Brain pericyte (primary cell): ENCODE data around the gene MICB.
"Not testable (repeated sequence)": the region's sequence is repeated elsewhere in the genome, so short reads cannot be mapped to it uniquely, and the experiment has no call there.

ENCODE experiments used
- DNase-seq: peaks from one replicate; pipeline ENCODE4 v3.0.0-alpha.2; 2012; ENCODE audit warnings: low read depth, low spot score

Gene MICB

DNA sequence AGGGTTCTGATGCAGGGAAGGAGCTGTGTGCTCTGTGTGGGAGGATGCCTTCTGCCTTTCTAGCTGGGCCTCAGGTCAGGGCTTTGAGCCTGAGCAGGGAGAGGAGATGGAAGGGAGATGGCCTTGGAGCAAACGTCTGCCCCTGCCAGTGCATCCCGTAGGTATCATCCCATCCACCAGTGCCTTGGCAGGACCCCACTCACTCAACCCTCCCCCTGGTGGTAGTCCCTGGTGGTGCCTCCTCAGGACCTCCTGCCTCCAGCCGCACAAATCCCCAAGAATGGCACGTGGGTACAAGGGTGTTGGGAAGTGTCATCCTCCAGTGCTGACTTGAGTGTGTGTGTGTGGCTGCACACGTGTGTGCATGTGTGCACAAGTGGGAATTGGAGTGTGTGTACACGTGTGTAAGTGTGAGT, 23.1 kb upstream of the MICB start:
- no peak for DNase-seq

DNA sequence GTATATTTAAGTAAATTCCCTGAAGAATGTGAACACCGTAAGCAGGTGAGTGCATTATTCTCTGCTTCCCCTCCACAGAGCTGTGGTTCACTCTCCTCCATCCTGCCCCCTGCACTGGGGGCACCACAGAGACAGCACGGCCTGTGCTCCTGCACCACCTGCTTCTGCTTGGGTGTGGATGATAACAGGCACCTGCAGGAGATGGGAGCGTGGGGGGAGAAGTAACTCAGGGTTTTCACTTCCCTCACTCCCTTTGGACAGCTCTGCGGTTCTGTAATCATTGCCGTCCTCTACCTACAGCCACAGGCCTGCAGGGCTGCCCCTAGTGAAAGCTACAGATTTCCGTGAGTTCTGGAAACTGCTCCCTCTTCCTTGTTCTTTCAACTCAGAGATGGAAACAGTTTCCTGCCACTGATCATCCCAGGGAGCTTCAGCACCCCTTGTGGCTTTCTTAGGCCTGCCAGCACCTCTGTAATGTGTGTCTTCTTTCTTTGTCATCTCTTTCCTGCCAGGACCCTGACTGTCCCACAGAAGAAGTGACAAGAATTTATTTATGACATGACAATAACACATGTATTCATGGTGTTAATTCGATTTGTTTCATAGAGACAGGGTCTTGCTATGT, 21.3 kb upstream of the MICB start:
- no peak for DNase-seq

- DNase-seq = no peak
Observed at GRCh38 chr6:31477521-31477920, 20.4 kb upstream of the MICB start.

DNA sequence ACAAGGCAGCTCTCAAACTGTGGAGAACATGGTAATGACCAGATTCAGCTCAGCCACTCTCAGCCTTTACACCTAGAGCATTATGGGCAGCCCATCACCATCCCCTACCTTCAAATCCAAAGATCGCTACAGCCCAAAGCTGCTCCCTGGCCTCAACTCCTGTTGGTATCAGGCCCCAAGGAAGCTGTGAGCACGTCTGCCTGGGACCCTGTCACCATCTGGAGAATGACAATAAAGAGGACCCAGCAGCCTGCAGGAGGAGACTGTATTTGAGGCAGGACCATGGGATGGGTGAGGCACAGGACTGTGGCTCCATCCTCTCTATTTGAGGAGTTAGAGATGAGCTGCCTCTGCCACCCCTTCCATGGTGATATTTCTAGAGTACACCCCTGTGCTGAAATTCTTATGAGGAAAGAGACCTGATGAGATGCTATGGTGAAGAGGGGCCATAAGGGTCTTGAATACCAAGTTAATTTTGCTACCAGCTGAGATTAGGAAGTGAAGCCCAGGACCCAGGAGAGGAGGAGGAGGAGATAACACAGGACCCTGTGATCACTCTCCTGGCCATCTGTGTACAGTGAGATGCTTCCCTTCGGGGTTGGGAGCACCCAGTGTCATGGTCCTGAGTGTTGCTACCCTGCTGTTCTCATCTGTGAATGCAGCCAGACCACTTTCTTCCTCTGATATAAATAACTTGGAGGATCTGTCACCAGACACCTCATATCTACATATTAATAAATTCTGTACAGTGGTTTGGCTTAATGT, 19.6 kb upstream of the MICB start:
- no peak for DNase-seq

DNA sequence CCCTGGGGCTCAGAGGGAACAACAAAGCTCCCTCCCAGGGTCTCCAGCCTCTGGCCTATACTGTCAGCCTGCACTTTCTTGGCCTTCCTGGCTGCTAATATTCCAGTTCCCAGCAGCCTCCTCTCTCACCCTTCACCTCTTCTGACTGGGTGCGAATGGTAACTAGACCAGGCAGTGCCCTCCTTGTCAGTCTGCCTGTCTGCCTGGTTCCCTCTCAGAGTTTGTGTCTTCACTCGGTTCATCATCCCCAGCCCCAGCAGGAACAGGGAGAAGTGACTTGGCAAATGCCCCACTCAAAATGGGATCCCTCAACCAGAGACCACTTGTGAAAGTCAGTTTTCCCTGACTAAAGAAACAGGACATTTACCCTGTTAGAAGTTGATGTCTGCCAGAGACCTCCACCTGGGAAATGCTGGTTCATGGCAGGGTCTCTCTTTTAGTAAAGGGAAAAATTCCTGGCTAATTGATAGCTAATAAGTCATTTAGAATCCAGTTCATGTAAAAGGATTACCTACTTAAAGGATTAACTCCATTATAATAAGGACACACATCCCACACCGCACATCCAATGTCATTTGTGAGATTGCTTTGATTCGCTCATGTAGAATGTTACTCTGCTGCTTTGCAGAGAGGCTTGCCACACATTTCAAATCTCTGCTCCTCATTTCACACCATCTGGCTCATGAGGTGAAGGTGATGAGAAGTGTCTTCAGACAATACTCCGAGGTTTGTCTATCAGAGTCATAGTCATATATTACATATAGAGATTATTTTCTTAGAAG, 18.6 kb upstream of the MICB start:
- no peak for DNase-seq

DNA sequence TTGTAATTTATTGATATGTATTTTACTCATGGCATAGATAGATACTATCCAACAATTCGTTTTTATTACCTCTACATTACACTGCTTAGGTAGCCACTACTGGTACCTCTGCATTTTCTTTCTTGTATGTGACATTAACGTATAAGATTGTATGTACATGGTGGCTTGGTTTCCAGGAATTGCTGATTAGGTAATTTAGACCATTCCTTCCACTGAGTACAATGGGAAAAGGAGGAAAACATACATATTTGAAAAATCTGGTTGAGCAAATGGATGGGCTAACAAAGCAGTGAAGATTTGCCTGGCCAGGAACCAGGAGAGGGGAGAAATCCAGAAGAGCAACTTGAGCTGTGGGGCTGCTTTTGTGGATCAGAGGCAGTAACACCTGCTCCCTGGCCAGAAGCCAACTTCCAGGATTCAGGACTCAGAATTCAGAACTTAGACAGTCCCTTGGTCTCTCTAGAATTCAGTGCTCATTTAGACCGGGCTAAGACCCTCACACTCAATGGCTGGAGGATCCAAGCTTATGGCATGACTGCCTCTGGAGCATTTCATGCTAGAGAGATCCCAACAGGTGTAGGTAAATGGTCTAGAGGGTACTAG, 17.9 kb upstream of the MICB start:
- no peak for DNase-seq

GRCh38 chr6:31480574-31480973, 17.4 kb upstream of the MICB start:
- no peak for DNase-seq

GRCh38 chr6:31483392-31483791, 14.6 kb upstream of the MICB start:
- DNase-seq = no peak

GRCh38 chr6:31485055-31485454, 12.9 kb upstream of the MICB start:
- DNase-seq = no peak

DNA sequence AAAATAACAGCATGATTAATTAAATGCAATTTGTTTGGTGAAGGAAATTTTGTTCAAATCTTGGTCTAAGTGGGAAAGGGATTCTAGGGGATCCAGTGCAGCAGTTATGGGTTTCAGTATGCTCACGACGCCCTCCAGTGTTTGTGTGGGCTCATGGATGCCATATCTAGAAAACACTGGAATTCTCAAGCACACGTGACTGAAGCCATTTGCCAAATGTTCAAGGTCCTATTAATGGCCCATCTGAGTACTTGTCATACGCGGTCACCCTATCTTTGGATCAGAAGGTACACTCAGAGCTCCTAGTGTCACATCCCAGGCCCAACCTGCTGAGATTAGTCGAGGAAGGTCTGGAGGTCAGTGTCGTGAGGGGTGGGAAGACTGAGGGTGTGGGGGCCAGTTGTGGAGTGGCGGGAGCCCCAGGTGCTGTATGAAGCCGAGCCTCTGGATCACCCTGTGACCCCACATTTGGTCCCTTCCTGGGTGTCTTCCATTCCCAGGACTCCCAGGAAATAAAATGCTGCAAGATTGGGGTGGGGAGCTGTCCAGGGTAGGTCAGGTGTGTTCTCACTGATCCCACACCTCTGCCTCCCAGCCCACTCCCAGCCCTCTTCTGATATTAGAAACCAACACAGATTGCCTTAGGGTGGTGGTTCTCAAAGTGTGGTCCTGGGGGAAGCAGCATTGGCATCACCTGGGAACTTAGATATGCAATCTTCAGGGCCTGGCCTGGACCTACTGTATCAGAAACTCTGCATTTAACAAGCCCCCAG, 11.7 kb upstream of the MICB start:
- DNase-seq = not testable (repeated sequence)

GRCh38 chr6:31487674-31488073, 10.3 kb upstream of the MICB start:
- not testable (repeated sequence) for DNase-seq

DNA sequence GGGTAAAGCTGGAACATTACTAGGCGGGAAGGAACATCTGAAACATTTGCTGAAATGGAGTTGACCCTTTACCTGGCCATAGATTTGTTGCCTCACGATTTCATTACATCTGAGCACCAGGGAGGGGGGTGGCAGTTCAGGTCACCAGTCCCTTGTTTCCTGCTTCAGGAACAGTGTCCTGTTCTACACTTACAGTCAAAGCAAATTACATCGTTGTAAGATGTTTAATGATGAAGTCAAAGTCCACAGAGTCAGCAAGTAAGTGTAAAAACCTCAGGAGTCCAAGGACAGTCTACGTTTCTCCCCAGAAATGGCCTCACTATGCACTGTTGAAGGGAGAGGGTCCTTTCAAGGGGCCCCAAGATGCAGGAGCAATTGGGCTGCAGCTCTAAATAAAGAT, 8.9 kb upstream of the MICB start:
- DNase-seq = no peak

DNA sequence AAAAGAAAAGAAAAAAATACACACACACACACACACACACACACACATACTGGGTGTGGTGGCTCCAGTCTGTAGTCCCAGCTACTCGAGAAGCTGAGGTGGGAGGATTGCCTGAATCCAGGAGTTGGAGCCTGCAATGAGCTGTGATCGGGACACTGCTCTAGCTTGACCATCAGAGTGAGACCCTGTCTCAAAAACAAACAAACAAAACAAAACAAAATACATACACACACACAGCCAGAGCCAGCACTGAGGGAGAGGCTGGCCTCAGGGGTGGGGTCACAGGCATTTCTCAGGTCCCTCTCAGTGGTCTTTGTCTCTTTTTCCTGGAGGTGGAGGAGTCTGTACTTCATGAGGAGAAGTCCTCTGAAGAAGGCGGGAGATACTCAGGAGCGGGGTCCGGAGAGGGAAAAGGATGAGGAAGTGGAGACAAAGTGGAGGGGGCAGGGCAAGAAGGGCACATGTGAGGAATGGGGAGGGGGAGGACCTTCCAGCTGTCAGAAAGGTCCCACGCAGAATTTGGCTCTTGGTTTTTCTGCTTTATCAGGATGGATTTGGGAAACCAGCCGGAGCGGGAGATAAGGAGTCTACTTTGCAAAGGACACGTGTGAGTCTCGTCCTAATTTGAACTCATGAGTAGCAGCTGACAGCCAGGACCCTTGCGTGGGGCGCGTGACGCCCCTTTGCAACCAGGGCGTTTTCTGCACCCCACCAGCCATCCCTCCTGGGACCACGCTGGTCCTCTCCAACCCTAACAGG, 7.7 kb upstream of the MICB start:
- DNase-seq = no peak

GRCh38 chr6:31493550-31493874, 4.4 kb upstream of the MICB start:
- not testable (repeated sequence) for DNase-seq

GRCh38 chr6:31493875-31494694, 3.9 kb upstream of the MICB start:
- no peak for DNase-seq

DNA sequence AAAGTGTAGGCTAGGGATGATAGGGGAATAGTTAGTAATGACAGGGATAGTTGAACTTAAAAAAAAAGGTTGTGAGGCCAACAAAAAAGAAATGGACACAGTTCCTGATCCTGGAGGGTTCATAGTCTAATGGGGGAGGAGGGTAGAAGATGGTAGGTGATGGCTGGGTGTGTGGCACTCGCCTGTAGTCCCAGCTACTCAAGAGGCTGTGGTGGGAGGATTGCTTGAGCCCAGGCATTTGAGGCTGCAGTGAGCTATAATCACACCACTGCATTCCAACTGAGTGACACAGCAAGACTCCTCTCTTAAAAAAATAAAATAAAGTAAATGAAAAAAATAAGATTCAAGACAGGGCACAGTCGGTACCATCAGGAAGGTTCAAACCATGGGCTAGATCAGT, 2.4 kb upstream of the MICB start:
- no peak for DNase-seq

- not testable (repeated sequence) for DNase-seq
Observed at GRCh38 chr6:31496826-31497225, 1.1 kb upstream of the MICB start.

- no peak for DNase-seq
Observed at GRCh38 chr6:31498748-31499147, 803 bp downstream of the MICB start.

GRCh38 chr6:31499648-31500047, 1.7 kb downstream of the MICB start:
- not testable (repeated sequence) for DNase-seq

DNA sequence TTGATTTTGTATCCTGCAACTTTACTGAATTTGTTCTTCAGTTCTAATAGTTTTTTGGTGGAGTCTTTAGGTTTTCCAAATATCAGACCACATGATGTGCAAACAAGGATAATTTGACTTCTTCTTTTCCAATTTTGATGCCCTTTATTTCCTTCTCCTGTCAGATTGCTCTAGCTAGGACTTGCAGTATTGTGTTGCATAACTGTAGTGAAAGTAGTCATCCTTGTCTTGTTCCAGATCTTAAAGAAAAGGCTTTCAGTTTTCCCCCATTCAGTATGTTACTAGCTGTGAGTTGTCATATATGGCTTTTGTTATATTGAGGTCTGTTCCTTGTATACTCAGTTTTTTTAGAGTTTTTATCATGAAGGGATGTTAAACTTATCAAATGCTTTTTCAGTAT, 4.6 kb downstream of the MICB start:
- no peak for DNase-seq
